HepG2 (cell line): ENCODE results near the gene SIGLEC1. TPM values are rescaled to one million over a fixed set of nuclear protein-coding genes. Genes with fewer than 3 reads are reported as not detected.
A peak's percentile ranks its signal among the peaks of the same experiment; 100 is the strongest.

ENCODE experiments used
- ADNP ChIP-seq: sonication (generic); formaldehyde crosslinking; IDR thresholded peaks from 2 replicates; pipeline ENCODE4 v1.4.0; 2020; ENCODE audit warnings: missing genetic modification reagents
- ATF1 ChIP-seq: IDR thresholded peaks from 2 replicates; pipeline ENCODE4 v1.6.1; 2016; ENCODE audit warnings: mild to moderate bottlenecking, control low read depth
- CCAR2 ChIP-seq: fragments of 200-400 bp; formaldehyde crosslinking; optimal IDR thresholded peaks from 2 replicates; pipeline ENCODE3; 2018; ENCODE audit warnings: low read depth, mild to moderate bottlenecking, low read length, moderate library complexity
- DNMT1 ChIP-seq: sonication (generic); formaldehyde crosslinking; IDR thresholded peaks from 2 replicates; pipeline ENCODE4 v1.5.1; 2020; ENCODE audit warnings: mild to moderate bottlenecking, missing genetic modification reagents
- FOXA1 ChIP-seq, 2 experiments: fragments of 450-650 bp in 1 of 2; sonication (generic) in 1 of 2; formaldehyde crosslinking in 1 of 2; IDR thresholded peaks; 2 replicates each; pipeline versions ENCODE4 v1.4.0 to v1.6.1; 2016 to 2020; ENCODE audit warnings: missing genetic modification reagents in 1 of 2
- HNRNPK ChIP-seq: fragments of 200-400 bp; formaldehyde crosslinking; IDR thresholded peaks from 2 replicates; pipeline ENCODE4 v1.6.1; 2018; ENCODE audit warnings: low read length, low read depth, moderate library complexity, mild to moderate bottlenecking; ENCODE audit not compliant: poor library complexity, severe bottlenecking
- MTA1 ChIP-seq: sonication (generic); formaldehyde crosslinking; IDR thresholded peaks from 2 replicates; pipeline ENCODE4 v1.4.0; 2020; ENCODE audit warnings: missing genetic modification reagents, mild to moderate bottlenecking, borderline replicate concordance
- NFKB2 ChIP-seq: sonication (generic); formaldehyde crosslinking; IDR thresholded peaks from 2 replicates; pipeline ENCODE4 v1.4.0; 2020; ENCODE audit warnings: missing genetic modification reagents, borderline replicate concordance
- NRL ChIP-seq: sonication (generic); formaldehyde crosslinking; IDR thresholded peaks from 2 replicates; pipeline ENCODE4 v1.5.0; 2020; ENCODE audit warnings: missing genetic modification reagents, mild to moderate bottlenecking, moderate library complexity, borderline replicate concordance
- PHF21A ChIP-seq: sonication (generic); formaldehyde crosslinking; IDR thresholded peaks from 2 replicates; pipeline ENCODE4 v1.5.0; 2020; ENCODE audit warnings: mild to moderate bottlenecking, missing genetic modification reagents
- SRSF4 ChIP-seq: fragments of 200-400 bp; formaldehyde crosslinking; IDR thresholded peaks from one replicate; pipeline ENCODE4 v1.6.1; 2018; ENCODE audit warnings: mild to moderate bottlenecking, low read depth, low read length, moderate library complexity; ENCODE audit not compliant: poor library complexity, severe bottlenecking
- ZBTB38 ChIP-seq: sonication (generic); formaldehyde crosslinking; IDR thresholded peaks from 2 replicates; pipeline ENCODE4 v1.5.1; 2020; ENCODE audit warnings: mild to moderate bottlenecking, missing genetic modification reagents
- ZFP37 ChIP-seq: sonication (generic); formaldehyde crosslinking; IDR thresholded peaks from 2 replicates; pipeline ENCODE4 v1.4.0; 2020; ENCODE audit warnings: missing genetic modification reagents, borderline replicate concordance
- ZNF792 ChIP-seq: IDR thresholded peaks from 2 replicates; pipeline ENCODE4 v1.6.1; 2016
- polyA plus RNA-seq, 8 experiments: library from polyadenylated mRNA; depleted of rRNA in 3 of 8; stranded (reverse) in 7 of 8; unstranded in 1 of 8; fragments of >200 nt; fragmentation: Illumina TruSeq in 4 of 8; extraction: Trizol in 4 of 8; gene quantifications; 2 replicates each; pipeline versions ENCODE4 v1.2.1 to v1.2.3, GENCODE V29; 2011 to 2016; ENCODE audit warnings: low read depth in 4 of 8, missing spikeins in 1 of 8, mixed read lengths in 1 of 8; ENCODE audit not compliant: insufficient read depth in 1 of 8
- total RNA-seq, 5 experiments: library from RNA; depleted of rRNA; stranded (reverse); fragments of >200 nt; fragmentation: Illumina TruSeq; extraction: Trizol; gene quantifications; 2 replicates each; pipeline ENCODE4 v1.2.3, GENCODE V29; 2016; ENCODE audit warnings: low read depth in 1 of 5
- TF ChIP-seq, protein P1 (sequence below): sonication (generic); formaldehyde crosslinking; IDR thresholded peaks from 2 replicates; pipeline ENCODE4 v1.8.1; 2023; ENCODE audit warnings: mild to moderate bottlenecking, missing genetic modification reagents
- TF ChIP-seq, protein P2 (sequence below): sonication (generic); formaldehyde crosslinking; IDR thresholded peaks from 2 replicates; pipeline ENCODE4 v1.4.0; 2020; ENCODE audit warnings: low read depth, mild to moderate bottlenecking, missing genetic modification reagents
- TF ChIP-seq, protein P3 (sequence below): IDR thresholded peaks from 2 replicates; pipeline ENCODE4 v1.6.1; 2016
- TF ChIP-seq, protein P4 (sequence below): sonication (generic); formaldehyde crosslinking; IDR thresholded peaks from 2 replicates; pipeline ENCODE4 v1.5.0; 2020; ENCODE audit warnings: mild to moderate bottlenecking, missing genetic modification reagents
- TF ChIP-seq, protein P5 (sequence below): sonication (generic); formaldehyde crosslinking; IDR thresholded peaks from 2 replicates; pipeline ENCODE4 v1.5.1; 2020; ENCODE audit warnings: missing genetic modification reagents, mild to moderate bottlenecking, borderline replicate concordance

SIGLEC1 gene
- total and polyA plus RNA-seq, 2 of the 13 experiments (the other 11 are each of a cell fraction or from before 2014, with no cell fraction given), result 0.01 TPM; not detected in 1

DNA sequence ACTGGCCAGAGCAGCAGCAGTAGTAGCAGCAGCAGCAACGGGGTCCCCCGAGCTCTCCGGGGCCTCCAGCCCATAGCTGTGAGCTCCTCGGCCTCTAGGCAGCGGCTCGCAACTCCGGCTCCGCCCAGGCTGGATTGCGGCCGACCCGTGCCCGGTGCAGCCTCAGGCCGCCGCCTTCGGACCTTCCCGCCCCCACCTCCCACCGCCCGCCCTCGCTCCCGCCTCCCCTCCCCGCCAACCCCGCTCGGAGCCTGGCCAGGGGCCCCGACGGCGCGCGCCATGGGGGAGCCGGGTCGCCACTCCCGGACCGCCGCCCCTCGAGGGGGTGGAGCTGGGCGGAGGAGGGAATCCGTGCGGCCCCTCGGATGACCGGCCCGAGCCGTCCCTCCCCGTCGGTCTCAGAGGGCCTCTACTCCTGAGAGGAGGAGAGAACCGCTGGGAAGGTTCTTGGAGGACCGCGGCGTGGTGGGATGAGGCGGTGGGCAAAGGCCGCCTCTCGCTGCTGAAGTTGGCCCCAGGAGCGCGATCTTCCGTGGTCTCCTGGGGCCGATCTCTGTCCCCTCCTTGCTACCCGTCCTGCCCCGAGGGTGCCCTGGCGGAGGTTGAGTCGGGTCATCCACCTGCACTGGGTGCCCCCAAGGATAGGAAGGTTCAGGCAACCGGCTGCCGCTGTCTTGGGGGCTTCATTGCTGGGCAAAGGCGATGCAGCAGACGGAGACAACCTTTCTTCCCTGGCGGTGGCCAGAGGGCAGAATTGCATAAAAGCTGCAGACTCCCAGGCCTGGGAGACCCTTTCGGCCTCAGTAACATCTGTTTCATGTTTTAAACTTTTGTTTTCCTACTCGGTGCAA, 30.2 kb downstream of the SIGLEC1 start, which contains the start of gene ADAM33 (continued):
- no peak for TF ChIP-seq SRSF4
- TF ChIP-seq, protein P1, sequence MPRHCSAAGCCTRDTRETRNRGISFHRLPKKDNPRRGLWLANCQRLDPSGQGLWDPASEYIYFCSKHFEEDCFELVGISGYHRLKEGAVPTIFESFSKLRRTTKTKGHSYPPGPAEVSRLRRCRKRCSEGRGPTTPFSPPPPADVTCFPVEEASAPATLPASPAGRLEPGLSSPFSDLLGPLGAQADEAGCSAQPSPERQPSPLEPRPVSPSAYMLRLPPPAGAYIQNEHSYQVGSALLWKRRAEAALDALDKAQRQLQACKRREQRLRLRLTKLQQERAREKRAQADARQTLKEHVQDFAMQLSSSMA (CRISPR knock-in tag), result no peak
- TF ChIP-seq, protein P2, sequence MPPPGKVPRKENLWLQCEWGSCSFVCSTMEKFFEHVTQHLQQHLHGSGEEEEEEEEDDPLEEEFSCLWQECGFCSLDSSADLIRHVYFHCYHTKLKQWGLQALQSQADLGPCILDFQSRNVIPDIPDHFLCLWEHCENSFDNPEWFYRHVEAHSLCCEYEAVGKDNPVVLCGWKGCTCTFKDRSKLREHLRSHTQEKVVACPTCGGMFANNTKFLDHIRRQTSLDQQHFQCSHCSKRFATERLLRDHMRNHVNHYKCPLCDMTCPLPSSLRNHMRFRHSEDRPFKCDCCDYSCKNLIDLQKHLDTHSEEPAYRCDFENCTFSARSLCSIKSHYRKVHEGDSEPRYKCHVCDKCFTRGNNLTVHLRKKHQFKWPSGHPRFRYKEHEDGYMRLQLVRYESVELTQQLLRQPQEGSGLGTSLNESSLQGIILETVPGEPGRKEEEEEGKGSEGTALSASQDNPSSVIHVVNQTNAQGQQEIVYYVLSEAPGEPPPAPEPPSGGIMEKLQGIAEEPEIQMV (CRISPR knock-in tag), result no peak
- no peak for TF ChIP-seq PHF21A (CRISPR knock-in tag)
- TF ChIP-seq ZFP37 (CRISPR knock-in tag), result no peak
- TF ChIP-seq DNMT1 (CRISPR knock-in tag), result no peak
- TF ChIP-seq, protein P3, sequence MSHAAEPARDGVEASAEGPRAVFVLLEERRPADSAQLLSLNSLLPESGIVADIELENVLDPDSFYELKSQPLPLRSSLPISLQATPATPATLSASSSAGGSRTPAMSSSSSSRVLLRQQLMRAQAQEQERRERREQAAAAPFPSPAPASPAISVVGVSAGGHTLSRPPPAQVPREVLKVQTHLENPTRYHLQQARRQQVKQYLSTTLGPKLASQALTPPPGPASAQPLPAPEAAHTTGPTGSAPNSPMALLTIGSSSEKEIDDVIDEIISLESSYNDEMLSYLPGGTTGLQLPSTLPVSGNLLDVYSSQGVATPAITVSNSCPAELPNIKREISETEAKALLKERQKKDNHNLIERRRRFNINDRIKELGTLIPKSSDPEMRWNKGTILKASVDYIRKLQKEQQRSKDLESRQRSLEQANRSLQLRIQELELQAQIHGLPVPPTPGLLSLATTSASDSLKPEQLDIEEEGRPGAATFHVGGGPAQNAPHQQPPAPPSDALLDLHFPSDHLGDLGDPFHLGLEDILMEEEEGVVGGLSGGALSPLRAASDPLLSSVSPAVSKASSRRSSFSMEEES (CRISPR knock-in tag), result no peak
- TF ChIP-seq MTA1 (CRISPR knock-in tag), result no peak
- no peak for TF ChIP-seq ZNF792 (CRISPR knock-in tag)
- TF ChIP-seq ZBTB38 (CRISPR knock-in tag), result 0 out of 2 replicates have a peak, but pooled peaks have one; percentile 24
- no peak for TF ChIP-seq NRL
- TF ChIP-seq ATF1, result no peak
- TF ChIP-seq ADNP (CRISPR knock-in tag), result no peak
- no peak for TF ChIP-seq CCAR2
- peak; percentile 44 for TF ChIP-seq HNRNPK
- TF ChIP-seq, protein P4, sequence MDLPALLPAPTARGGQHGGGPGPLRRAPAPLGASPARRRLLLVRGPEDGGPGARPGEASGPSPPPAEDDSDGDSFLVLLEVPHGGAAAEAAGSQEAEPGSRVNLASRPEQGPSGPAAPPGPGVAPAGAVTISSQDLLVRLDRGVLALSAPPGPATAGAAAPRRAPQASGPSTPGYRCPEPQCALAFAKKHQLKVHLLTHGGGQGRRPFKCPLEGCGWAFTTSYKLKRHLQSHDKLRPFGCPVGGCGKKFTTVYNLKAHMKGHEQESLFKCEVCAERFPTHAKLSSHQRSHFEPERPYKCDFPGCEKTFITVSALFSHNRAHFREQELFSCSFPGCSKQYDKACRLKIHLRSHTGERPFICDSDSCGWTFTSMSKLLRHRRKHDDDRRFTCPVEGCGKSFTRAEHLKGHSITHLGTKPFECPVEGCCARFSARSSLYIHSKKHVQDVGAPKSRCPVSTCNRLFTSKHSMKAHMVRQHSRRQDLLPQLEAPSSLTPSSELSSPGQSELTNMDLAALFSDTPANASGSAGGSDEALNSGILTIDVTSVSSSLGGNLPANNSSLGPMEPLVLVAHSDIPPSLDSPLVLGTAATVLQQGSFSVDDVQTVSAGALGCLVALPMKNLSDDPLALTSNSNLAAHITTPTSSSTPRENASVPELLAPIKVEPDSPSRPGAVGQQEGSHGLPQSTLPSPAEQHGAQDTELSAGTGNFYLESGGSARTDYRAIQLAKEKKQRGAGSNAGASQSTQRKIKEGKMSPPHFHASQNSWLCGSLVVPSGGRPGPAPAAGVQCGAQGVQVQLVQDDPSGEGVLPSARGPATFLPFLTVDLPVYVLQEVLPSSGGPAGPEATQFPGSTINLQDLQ (CRISPR knock-in tag), result no peak
- no peak for TF ChIP-seq FOXA1 (IDR thresholded peaks at IDR 0.05)
- TF ChIP-seq FOXA1 (CRISPR knock-in tag; IDR thresholded peaks at IDR 0.05), result no peak
- TF ChIP-seq, protein P5, sequence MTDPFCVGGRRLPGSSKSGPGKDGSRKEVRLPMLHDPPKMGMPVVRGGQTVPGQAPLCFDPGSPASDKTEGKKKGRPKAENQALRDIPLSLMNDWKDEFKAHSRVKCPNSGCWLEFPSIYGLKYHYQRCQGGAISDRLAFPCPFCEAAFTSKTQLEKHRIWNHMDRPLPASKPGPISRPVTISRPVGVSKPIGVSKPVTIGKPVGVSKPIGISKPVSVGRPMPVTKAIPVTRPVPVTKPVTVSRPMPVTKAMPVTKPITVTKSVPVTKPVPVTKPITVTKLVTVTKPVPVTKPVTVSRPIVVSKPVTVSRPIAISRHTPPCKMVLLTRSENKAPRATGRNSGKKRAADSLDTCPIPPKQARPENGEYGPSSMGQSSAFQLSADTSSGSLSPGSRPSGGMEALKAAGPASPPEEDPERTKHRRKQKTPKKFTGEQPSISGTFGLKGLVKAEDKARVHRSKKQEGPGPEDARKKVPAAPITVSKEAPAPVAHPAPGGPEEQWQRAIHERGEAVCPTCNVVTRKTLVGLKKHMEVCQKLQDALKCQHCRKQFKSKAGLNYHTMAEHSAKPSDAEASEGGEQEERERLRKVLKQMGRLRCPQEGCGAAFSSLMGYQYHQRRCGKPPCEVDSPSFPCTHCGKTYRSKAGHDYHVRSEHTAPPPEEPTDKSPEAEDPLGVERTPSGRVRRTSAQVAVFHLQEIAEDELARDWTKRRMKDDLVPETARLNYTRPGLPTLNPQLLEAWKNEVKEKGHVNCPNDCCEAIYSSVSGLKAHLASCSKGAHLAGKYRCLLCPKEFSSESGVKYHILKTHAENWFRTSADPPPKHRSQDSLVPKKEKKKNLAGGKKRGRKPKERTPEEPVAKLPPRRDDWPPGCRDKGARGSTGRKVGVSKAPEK (CRISPR knock-in tag), result no peak
- TF ChIP-seq NFKB2 (CRISPR knock-in tag), result no peak
